WERI-Rb-1 (cell line): ENCODE results near the gene TNP1.
A peak's percentile ranks its signal among the peaks of the same experiment; 100 is the strongest.

ENCODE experiments used
- DNase-seq: peaks from one replicate; pipeline ENCODE4 v3.0.0-alpha.2; 2020
- H3K27ac ChIP-seq: fragments of 250-450 bp; sonication (Bioruptor Pico); 2 replicates; pipeline ENCODE4 v1.5.1; 2020; ENCODE audit warnings: mild to moderate bottlenecking, moderate library complexity
- H3K27me3 ChIP-seq: fragments of 250-450 bp; sonication (Bioruptor Pico); 2 replicates; pipeline ENCODE4 v1.5.1; 2021; ENCODE audit warnings: mild to moderate bottlenecking, low read depth, moderate library complexity; ENCODE audit not compliant: insufficient read depth, severe bottlenecking
- H3K36me3 ChIP-seq: fragments of 250-450 bp; sonication (Bioruptor Pico); 2 replicates; pipeline ENCODE4 v1.5.1; 2020; ENCODE audit warnings: mild to moderate bottlenecking, moderate library complexity
- H3K4me3 ChIP-seq: 2 replicates; pipeline ENCODE4 v1.5.1; 2011; ENCODE audit warnings: low read depth, mild to moderate bottlenecking, control low read depth, low read length
- H3K9me3 ChIP-seq: fragments of 250-450 bp; sonication (Bioruptor Pico); 2 replicates; pipeline ENCODE4 v1.5.1; 2021; ENCODE audit warnings: mild to moderate bottlenecking, moderate library complexity; ENCODE audit not compliant: severe bottlenecking
- CTCF ChIP-seq: IDR thresholded peaks from 2 replicates; pipeline ENCODE4 v1.5.1; 2011; ENCODE audit warnings: low read depth, mild to moderate bottlenecking, control low read depth, inconsistent platforms, low read length

TNP1 gene

GRCh38 chr2:216879727-216880508 is 20.1 kb upstream of the TNP1 start:
- no peak overlapping the region for H3K4me3 ChIP-seq
- H3K9me3 ChIP-seq = no peaks in the 10 kb centered on the region
- H3K27ac ChIP-seq = no peak overlapping the region
- no peaks in the 10 kb centered on the region for H3K36me3 ChIP-seq
- H3K27me3 ChIP-seq = no peaks in the 10 kb centered on the region
- TF ChIP-seq CTCF = no peak
- no peak for DNase-seq

GRCh38 chr2:216878072-216878471 is 18.2 kb upstream of the TNP1 start:
- no peak overlapping the region for H3K27ac ChIP-seq
- no peaks in the 10 kb centered on the region for H3K27me3 ChIP-seq
- DNase-seq = no peak
- H3K9me3 ChIP-seq = no peaks in the 10 kb centered on the region
- TF ChIP-seq CTCF = no peak
- H3K36me3 ChIP-seq = no peaks in the 10 kb centered on the region
- no peak overlapping the region for H3K4me3 ChIP-seq

- Histone ChIP-seq H3K27me3 (no peaks in the 10 kb centered on the region), H3K4me3 (no peak overlapping the region), H3K9me3 (no peaks in the 10 kb centered on the region), H3K27ac (no peak overlapping the region), H3K36me3 (no peaks in the 10 kb centered on the region)
- peak; percentile 44; the same call in 1 of the 2 replicates for TF ChIP-seq CTCF
- DNase-seq = peak; percentile 15
Measured at GRCh38 chr2:216877085-216877484, 17.2 kb upstream of the TNP1 start.

GRCh38 chr2:216875862-216876261 is 16.0 kb upstream of the TNP1 start:
- no peak overlapping the region for H3K4me3 ChIP-seq
- no peaks in the 10 kb centered on the region for H3K27me3 ChIP-seq
- DNase-seq = no peak
- no peaks in the 10 kb centered on the region for H3K9me3 ChIP-seq
- no peak for TF ChIP-seq CTCF
- H3K36me3 ChIP-seq = no peaks in the 10 kb centered on the region
- no peak overlapping the region for H3K27ac ChIP-seq

GRCh38 chr2:216873573-216873972 is 13.7 kb upstream of the TNP1 start:
- no peak for DNase-seq
- Histone ChIP-seq H3K36me3 (no peaks in the 10 kb centered on the region), H3K27ac (no peak overlapping the region), H3K4me3 (no peak overlapping the region), H3K9me3 (no peaks in the 10 kb centered on the region), H3K27me3 (no peaks in the 10 kb centered on the region)
- TF ChIP-seq CTCF = no peak

- Histone ChIP-seq H3K36me3 (no peaks in the 10 kb centered on the region), H3K4me3 (no peak overlapping the region), H3K27me3 (no peaks in the 10 kb centered on the region), H3K9me3 (no peaks in the 10 kb centered on the region), H3K27ac (no peak overlapping the region)
- no peak for TF ChIP-seq CTCF
- DNase-seq = no peak
Measured at GRCh38 chr2:216872624-216873023, 12.8 kb upstream of the TNP1 start.
